ENCODE data around the gene DYRK1B.

Gene DYRK1B

DNA sequence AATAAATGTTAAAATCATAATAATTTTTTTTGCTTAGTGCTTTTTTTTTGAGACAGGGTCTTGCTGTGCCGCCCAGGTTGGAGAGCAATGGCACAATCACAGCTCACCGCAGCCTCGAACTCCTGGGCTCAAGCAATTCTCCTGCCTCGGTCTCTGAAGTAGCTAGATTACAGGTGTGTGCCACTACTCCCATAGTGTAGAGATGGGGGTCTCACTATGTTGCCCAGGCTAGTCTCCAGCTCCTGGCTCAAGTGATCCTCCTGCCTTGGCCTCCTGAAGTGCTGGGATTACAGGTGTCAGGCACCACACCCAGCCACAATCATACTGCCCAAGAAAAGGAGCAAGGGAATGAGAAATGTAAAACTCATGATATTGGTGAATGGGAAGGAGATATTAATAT is 7.1 kb upstream of the DYRK1B start:
- TF ChIP-seq, protein P1, sequence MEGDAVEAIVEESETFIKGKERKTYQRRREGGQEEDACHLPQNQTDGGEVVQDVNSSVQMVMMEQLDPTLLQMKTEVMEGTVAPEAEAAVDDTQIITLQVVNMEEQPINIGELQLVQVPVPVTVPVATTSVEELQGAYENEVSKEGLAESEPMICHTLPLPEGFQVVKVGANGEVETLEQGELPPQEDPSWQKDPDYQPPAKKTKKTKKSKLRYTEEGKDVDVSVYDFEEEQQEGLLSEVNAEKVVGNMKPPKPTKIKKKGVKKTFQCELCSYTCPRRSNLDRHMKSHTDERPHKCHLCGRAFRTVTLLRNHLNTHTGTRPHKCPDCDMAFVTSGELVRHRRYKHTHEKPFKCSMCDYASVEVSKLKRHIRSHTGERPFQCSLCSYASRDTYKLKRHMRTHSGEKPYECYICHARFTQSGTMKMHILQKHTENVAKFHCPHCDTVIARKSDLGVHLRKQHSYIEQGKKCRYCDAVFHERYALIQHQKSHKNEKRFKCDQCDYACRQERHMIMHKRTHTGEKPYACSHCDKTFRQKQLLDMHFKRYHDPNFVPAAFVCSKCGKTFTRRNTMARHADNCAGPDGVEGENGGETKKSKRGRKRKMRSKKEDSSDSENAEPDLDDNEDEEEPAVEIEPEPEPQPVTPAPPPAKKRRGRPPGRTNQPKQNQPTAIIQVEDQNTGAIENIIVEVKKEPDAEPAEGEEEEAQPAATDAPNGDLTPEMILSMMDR (conservative IDR thresholded peaks at IDR 0.05): no peak
- no peak overlapping the region for H3K27ac ChIP-seq

DNA sequence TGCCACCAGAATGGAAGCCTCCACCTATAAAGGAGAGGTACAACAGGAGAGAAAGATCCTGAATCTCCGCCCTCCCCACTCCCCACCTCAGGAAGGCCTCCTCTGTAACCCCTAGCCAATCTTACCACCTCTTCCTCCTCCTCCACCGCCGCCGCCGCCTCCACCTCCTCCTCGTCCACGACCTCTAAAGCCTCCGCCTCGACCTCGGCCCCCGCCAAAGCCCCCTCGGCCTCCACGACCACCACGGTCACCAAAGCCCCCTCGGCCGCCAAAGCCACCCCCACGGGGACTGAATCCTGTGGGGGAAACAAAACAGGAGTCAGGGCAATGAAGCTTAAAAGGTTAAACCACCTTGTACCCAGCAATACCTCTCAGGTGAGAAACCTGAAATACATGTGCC is 6.5 kb upstream of the DYRK1B start:
- no peak overlapping the region for H3K27ac ChIP-seq
- TF ChIP-seq, protein P1 (conservative IDR thresholded peaks at IDR 0.05): no peak

DNA sequence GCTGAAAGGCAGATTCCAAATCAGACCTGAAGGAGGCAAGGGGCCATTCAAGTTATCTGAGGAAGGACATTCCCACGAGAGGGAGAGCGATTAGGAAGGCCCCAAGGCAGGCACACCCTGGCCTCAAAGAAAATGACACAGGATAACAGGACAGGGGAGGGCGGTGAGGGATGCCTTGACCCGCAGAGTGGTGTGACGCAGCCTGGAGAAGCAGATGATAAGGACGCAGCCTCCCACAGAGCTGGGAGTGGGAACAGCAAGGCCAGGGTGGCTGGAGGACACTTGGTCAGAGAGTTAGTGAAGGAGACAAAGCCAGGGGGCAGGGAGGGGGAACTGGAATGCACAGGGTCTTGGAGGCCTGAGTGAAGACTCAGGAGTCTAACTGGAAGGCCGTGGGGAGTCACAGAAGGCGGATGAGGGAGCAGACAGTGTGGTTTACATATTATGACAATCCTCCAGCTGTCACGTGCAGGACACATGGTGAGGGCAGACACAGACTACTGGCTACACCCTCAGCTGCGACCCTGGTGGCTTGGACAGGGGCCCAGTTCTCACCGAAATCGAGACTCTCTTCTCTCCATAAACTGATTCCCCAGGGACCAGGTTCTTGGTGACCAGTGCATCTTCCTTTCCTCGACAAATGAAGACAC is 5.8 kb upstream of the DYRK1B start:
- TF ChIP-seq, protein P1 (conservative IDR thresholded peaks at IDR 0.05): no peak
- H3K27ac ChIP-seq: 0 out of 2 replicates have a peak overlapping the region, but pooled peaks have one; percentile 30

DNA sequence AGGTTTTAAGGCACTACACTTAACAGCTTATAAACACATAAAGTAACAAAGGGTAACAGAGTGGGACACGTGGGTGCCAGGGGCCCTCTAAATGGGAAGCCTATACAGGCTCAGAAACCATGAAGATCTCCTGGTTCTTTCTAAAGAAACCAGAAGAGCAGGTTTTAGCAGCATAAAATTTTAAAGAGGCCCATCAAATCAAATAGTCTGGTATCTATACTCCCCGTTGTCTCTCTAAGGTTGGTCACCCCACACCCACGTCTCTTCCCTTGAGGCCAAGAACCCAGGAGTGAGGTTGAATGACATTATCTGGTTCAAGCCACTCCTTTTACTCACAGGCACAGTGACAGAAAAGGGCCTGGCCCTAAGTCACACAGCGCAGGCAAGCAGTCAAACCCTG is 4.6 kb upstream of the DYRK1B start:
- peak overlapping the region; percentile 30; the same call in 1 of the 2 replicates for H3K27ac ChIP-seq
- TF ChIP-seq, protein P1 (conservative IDR thresholded peaks at IDR 0.05): no peak

DNA sequence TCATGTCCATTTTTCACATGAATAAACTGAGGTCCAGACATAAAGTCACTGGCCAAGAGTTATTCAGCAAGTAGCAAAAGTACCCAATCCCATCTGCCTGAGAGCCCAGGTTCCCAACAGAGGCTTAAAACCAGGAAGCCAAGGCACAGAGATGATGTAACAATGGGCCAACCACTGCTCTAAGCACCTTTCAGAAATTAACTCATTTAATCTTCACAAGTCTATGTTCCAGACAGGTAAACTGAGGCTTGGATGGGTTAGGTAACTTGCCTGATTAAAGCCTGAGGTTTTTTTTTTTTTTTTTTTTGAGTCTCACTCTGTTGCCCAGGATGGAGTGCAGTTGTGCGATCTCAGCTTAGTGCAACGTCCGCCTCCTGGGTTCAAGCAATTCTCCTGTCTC is 4.0 kb upstream of the DYRK1B start:
- TF ChIP-seq, protein P1 (conservative IDR thresholded peaks at IDR 0.05): no peak
- H3K27ac ChIP-seq: no peak overlapping the region

DNA sequence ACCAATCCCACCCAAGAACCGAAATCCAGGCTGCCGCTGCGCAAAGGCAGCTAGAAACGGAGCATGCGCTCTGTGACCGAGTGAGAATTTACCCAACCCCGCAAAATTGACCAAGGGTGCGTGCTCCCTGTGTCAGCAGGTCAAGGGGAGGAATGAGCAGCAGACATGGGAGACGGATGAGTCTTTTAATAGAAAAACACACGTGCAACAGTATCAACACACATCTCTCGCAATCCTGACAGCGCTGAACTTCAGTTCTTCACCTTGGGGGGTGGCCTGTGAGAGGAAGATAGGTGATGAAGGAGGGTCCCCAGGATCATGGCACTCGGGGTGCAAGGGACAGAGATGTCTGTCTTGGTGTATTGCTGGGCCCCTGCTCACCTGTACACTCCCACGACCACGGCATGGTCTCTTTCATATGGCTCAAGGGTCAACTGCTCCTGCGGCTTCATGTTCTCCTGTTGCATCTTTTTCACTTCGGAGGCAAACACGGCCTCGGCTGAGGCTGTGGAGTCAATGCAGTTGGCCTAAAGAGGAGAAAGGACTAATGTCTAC is 402 bp upstream of the DYRK1B start:
- TF ChIP-seq, protein P1 (conservative IDR thresholded peaks at IDR 0.05): no peak
- H3K27ac ChIP-seq: peak overlapping the region; percentile 89

DNA sequence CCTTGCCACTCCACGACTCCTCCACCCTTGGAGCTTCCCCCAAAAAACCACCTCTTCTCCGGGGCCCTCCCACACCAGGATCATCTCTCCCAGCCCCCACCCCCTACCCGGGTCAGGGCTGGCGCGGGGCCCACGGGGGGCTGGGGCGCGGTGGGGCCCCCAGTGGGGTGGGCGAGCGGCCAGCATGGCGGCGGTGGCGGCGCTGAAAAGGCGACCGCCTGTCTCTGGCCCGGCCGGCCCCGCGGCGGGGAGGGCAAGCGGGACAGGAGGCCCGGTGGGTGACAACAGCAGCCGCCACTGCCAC is 850 bp downstream of the DYRK1B start:
- H3K27ac ChIP-seq: peak overlapping the region; percentile 89
- TF ChIP-seq, protein P1 (conservative IDR thresholded peaks at IDR 0.05): no peak
